Small intestine (tissue), 7 donors: Measurements from ENCODE around the gene NOC4L. TPM values are rescaled to one million over a fixed set of nuclear protein-coding genes. Genes with fewer than 3 reads are reported as not detected.

Source experiments
- DNase-seq, 2 donors: peaks; one replicate each; pipeline versions ENCODE4 v3.0.0 to v3.0.0-alpha.2; 2013
- FAIRE-seq: peaks from 2 replicates; lab custom pipeline; 2012; peaks lifted over from hg19 to GRCh38; lab: Jason Lieb, UNC
- H3K27ac ChIP-seq, 3 donors: one replicate each; pipeline ENCODE4 v1.5.1; 2013; ENCODE audit warnings: low read length in 2 of 3, mild to moderate bottlenecking in 2 of 3, control low read depth in 1 of 3, inconsistent platforms in 1 of 3, low read depth in 1 of 3, moderate library complexity in 1 of 3
- H3K27me3 ChIP-seq, 3 donors: one replicate each; pipeline ENCODE4 v1.6.1; 2013; ENCODE audit warnings: low read length in 3 of 3, inconsistent platforms in 1 of 3; ENCODE audit not compliant: control insufficient read depth in 3 of 3, insufficient read depth in 3 of 3
- H3K36me3 ChIP-seq, 3 donors: one replicate each; pipeline ENCODE4 v1.6.1; 2013; ENCODE audit warnings: low read length in 3 of 3, inconsistent platforms in 1 of 3, low read depth in 1 of 3, mild to moderate bottlenecking in 1 of 3, moderate library complexity in 1 of 3; ENCODE audit not compliant: control insufficient read depth in 3 of 3, insufficient read depth in 2 of 3
- H3K4me1 ChIP-seq, 3 donors: one replicate each; pipeline ENCODE4 v1.6.1; 2013; ENCODE audit warnings: low read length in 2 of 3, inconsistent platforms in 1 of 3, low read depth in 1 of 3, mild to moderate bottlenecking in 1 of 3, moderate library complexity in 1 of 3; ENCODE audit not compliant: control insufficient read depth in 3 of 3, insufficient read depth in 2 of 3
- H3K4me3 ChIP-seq, 3 donors: one replicate each; pipeline ENCODE4 v1.5.1; 2013; ENCODE audit warnings: low read length in 3 of 3, control low read depth in 1 of 3, inconsistent platforms in 1 of 3, low read depth in 1 of 3, mild to moderate bottlenecking in 1 of 3, moderate library complexity in 1 of 3
- H3K9me3 ChIP-seq, 2 donors: one replicate each; pipeline ENCODE4 v1.6.1; 2013; ENCODE audit warnings: low read depth in 1 of 2, low read length in 1 of 2; ENCODE audit not compliant: control insufficient read depth in 2 of 2, insufficient read depth in 1 of 2
- WGBS, 3 donors: extraction: QIAGEN DNeasy Blood & Tissue Kit; methylation state at CpG; one replicate each; pipeline ENCODE4 v1.1.7; 2013; 5-methylcytosine and 5-hydroxymethylcytosine counted together
- polyA plus RNA-seq, 4 donors: library from polyadenylated mRNA; stranded (reverse) in 3 of 4; unstranded in 1 of 4; fragments of 200-250 nt in 3 of 4; fragments of 120-200 nt in 1 of 4; gene quantifications; one replicate each; pipeline versions ENCODE4 v1.2.1 to v1.2.3, GENCODE V29; 2013
- donor health status: healthy with polysubstance abuse.
- donor health status: control.
- donor health status: control.
- donor health status: Bipolar disorder and iron deficiency.
- donor health status: healthy.

NOC4L gene
- polyA plus RNA-seq, 4 donors: 13.2 to 32.4 (median 27.5) TPM

DNA sequence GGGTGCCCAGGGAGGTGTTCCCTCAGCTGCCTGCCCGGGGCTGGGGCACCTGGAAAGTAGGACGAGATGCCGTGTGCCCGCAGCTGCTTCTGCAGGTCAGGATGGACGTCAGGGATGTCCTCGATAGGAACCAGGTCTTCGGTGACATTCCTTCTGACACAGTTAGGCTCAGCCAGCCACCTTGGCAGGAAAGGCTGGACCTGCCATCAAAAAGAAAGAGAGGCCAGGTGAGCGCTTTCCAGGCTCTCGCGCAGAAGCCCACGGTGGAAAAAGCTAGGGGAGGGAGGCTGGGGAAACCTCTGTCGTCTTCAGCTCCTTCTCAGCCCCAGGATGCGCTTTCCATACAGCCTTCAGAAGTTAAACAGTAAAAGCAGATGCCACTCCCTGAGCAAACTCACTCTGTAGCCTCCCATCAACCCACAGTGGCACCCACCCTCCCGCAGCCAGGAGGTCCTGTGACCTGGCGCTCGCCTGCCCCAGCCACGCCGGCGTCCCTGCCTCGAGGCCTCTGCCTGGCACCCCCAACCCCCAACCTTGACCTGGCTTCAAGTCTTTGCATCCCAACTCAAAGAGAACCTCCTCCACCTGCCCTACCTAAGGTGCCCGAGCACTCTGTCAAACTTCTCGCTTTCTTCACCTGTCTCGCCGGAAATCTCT lies 1.4 kb upstream of the NOC4L start:
- Histone ChIP-seq H3K36me3 (peaks cover 7 to 63% (median 13%) of the 10 kb centered on the region in 3 donors), H3K4me3 (peak overlapping the region in 2 of 3 donors; percentile 43 to 92), H3K9me3 (no peaks in the 10 kb centered on the region), H3K4me1 (peaks cover 0 to 16% (median 0%) of the 10 kb centered on the region in 3 donors), H3K27me3 (no peaks in the 10 kb centered on the region), H3K27ac (no peak overlapping the region)
- FAIRE-seq (no peak), DNase-seq (no peak)
- 57 to 71% (median 63%) methylated on average over 22 to 24 of the region's 24 CpGs for WGBS, 3 donors

DNA sequence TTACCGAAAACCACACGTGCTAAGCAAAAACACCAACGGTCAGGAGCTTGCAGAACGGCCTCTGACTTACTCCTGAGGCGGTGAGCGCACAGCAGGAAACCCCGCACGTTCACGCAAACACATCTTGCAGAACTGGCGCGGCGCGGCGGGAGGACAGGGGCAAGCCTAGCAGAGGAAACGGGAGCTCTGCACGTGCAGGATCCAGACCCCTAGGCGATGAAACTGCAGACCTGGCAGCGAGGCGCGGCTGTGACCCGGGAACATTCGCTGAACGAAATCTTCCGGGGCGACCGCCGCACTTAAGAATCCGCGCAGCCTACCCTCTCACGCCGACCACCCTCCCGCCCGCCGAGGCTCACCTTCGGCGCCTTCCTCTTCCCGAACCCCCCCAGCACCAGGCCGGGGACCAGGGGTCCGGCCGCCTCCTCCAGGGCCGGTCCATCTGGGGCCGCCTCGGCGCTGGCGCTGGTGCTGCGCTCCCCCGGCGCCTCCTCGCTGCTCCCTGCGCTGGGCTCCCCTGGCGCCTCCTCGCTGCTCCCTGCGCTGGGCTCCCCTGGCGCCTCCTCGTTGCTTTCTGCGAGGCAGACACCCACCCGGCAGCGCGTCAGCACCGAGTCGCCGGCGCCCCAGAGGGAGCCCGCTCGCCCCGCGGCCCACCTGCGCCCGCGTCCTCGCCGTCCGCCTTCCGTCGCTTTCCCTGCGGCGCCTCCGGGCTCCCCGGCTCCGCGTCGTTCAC lies 753 bp upstream of the NOC4L start:
- Histone ChIP-seq H3K27me3 (no peaks in the 10 kb centered on the region), H3K9me3 (no peaks in the 10 kb centered on the region), H3K27ac (peak overlapping the region in 2 of 3 donors; percentile 70 to 95), H3K36me3 (peaks cover 7 to 66% (median 13%) of the 10 kb centered on the region in 3 donors), H3K4me1 (peaks cover 0 to 16% (median 0%) of the 10 kb centered on the region in 3 donors), H3K4me3 (peak overlapping the region; percentile 43 to 92 (median 84))
- 0 to 1% (median 1%) methylated on average over 54 to 82 of the region's 82 CpGs for WGBS, 3 donors
- no peak for FAIRE-seq
- peak; percentile 5 to 22 for DNase-seq

DNA sequence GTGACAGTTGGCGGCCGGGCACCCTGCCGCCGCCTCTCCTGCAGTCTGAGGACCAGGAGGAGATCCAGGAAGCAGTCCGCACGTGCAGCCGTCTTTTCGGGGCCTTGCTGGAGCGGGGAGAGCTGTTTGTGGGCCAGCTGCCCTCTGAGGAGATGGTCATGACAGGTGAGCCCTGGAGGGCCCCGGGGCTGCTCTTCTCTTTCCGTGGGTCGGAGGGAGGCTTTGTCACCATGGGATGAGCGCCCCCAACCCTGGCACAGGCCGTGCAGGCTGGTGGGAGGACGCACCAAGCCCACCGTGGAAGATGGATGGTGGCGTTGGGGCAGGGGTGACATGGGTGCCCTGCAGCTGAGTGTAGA lies 532 bp downstream of the NOC4L start:
- 3 to 5% (median 3%) methylated on average over 10 to 17 of the region's 17 CpGs for WGBS, 3 donors
- H3K36me3 ChIP-seq: peaks cover 7 to 57% (median 8%) of the 10 kb centered on the region in 3 donors
- peak overlapping the region in 1 of 3 donors; percentile 95 for H3K27ac ChIP-seq
- no peaks in the 10 kb centered on the region for H3K9me3 ChIP-seq
- H3K4me1 ChIP-seq: peaks cover 0 to 16% (median 0%) of the 10 kb centered on the region in 3 donors
- no peaks in the 10 kb centered on the region for H3K27me3 ChIP-seq
- FAIRE-seq: no peak
- H3K4me3 ChIP-seq: peak overlapping the region; percentile 74 to 95 (median 92)
- DNase-seq: no peak

DNA sequence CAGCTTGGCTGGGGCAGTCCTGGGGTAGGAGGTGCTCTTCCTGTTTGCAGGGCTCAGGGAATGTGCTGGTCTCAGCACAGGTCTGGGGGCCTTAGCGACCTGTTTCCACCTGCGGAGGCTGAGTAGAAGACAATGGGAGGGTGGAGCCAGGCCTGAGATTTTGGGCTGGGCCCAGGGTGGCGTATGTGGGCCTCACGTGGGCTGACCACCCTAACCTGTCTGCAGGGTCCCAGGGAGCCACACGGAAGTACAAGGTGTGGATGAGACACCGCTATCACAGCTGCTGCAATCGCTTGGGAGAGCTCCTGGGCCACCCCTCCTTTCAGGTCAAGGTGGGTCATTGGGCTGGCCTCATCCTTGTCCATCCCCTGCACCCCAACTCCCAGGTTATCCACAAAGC lies 1.1 kb downstream of the NOC4L start:
- FAIRE-seq: no peak
- Histone ChIP-seq H3K27me3 (no peaks in the 10 kb centered on the region), H3K4me1 (peaks cover 0 to 16% (median 0%) of the 10 kb centered on the region in 3 donors), H3K4me3 (peak overlapping the region in 2 of 3 donors; percentile 74 to 92), H3K9me3 (no peaks in the 10 kb centered on the region), H3K36me3 (peaks cover 2 to 52% (median 5%) of the 10 kb centered on the region in 3 donors), H3K27ac (no peak overlapping the region)
- DNase-seq: no peak
- WGBS, 3 donors: 73 to 78% (median 75%) methylated on average over 7 of the region's 7 CpGs

DNA sequence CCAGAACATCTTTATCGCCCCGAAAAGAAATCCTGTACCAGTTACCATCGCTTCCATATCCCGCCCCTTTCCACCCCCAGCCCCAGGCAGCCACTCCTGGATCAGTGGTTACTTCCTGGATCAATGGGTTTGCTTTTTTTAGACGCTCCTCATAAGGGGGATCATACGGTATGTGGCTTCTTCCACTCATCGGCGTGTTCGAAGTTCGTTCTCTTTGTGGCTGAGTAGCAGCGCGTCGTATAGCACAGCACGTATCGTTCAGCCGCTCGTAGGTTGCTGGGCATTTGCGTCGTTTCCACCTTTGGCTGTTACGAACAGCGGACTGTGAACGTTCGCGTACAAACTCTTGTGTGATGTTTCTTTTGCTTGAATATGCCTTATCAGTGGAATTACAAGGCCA lies 1.8 kb downstream of the NOC4L start:
- Histone ChIP-seq H3K36me3 (peaks cover under 1 to 49% (median 2%) of the 10 kb centered on the region in 3 donors), H3K27ac (no peak overlapping the region), H3K27me3 (no peaks in the 10 kb centered on the region), H3K9me3 (no peaks in the 10 kb centered on the region), H3K4me1 (peaks cover 0 to 16% (median 0%) of the 10 kb centered on the region in 3 donors), H3K4me3 (no peak overlapping the region)
- 96 to 97% (median 97%) methylated on average over 24 of the region's 24 CpGs for WGBS, 3 donors
- DNase-seq (no peak), FAIRE-seq (no peak)

DNA sequence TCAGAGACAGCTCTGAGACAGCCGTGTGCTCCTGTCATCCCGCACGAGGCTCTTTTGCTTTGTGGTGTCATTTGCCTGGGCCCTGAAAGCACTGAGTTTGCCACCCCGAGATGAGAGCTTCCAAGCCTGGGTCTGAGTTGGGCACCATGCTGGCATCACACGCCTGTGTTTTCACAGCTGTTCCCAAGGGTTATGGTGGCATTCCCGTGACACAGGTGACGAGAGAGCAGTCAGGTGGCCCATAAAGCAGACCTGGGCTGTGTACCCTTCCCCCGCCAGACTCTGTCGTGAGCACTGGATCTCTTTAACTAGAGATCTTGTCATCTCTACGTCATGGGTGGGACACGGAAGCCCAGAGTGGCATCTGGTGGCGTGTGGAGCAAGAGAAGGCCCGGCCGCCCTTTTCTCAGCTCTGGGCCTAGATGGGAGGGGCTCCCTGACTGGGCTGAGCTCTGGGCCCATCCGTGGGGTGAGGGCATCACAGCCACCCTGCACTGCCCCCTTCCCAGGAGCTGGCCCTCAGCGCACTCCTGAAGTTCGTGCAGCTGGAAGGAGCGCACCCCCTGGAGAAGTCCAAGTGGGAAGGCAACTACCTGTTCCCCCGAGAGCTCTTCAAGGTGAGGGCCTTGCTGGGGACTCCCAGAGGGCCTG lies 2.6 kb downstream of the NOC4L start:
- peaks cover 0 to 49% (median 5%) of the 10 kb centered on the region in 3 donors for H3K36me3 ChIP-seq
- 87 to 92% (median 90%) methylated on average over 19 of the region's 19 CpGs for WGBS, 3 donors
- FAIRE-seq (no peak), DNase-seq (no peak)
- H3K27ac ChIP-seq: no peak overlapping the region
- no peak overlapping the region for H3K4me3 ChIP-seq
- no peaks in the 10 kb centered on the region for H3K9me3 ChIP-seq
- H3K4me1 ChIP-seq: peaks cover 0 to 16% (median 0%) of the 10 kb centered on the region in 3 donors
- no peaks in the 10 kb centered on the region for H3K27me3 ChIP-seq

DNA sequence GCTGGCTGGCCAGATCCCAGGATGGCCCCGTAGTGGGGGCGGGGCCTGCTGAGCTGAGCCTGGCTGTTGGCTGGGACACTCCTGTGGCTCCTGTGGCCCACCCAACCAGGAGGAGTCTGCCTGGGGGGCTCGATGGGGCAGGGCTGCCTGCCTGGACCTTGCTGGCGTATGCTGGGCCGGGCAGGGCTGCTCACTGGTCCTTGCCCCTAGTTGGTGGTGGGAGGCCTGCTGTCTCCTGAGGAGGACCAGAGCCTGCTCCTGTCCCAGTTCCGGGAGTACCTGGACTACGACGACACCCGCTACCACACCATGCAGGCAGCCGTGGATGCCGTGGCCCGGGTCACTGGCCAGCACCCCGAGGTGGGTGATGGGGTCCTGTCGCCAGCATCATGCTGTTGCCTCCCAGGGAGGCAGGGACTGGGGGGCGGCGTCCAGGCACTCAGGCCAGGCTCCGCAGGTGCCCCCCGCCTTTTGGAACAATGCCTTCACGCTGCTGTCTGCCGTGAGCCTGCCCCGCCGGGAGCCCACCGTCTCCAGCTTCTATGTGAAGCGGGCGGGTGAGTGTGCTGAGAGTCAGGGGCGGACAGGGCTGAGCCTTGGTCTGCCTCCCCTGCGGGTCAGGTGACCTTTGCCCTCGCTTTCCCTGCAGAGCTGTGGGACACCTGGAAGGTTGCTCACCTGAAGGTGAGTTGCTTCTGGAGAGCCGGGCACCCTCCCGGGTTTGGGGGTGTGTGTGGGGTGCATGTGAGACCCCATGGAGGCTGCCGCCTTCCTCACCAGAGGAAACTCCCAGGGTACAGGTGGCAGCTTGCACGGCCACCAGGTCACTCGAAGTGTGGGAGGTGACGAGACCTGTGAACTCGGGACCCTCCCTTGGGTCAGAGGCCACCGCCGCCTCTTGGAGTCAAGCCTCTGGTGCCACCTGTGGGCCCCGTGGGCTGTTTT lies 3.4 kb downstream of the NOC4L start:
- H3K9me3 ChIP-seq: no peaks in the 10 kb centered on the region
- no peak overlapping the region for H3K27ac ChIP-seq
- DNase-seq: no peak
- no peak overlapping the region for H3K4me3 ChIP-seq
- H3K4me1 ChIP-seq: peaks cover 0 to 10% (median 0%) of the 10 kb centered on the region in 3 donors
- peaks cover 3 to 49% (median 7%) of the 10 kb centered on the region in 3 donors for H3K36me3 ChIP-seq
- no peak for FAIRE-seq
- 87 to 93% (median 89%) methylated on average over 35 to 38 of the region's 38 CpGs for WGBS, 3 donors
- H3K27me3 ChIP-seq: no peaks in the 10 kb centered on the region
